ENCODE measurements around the gene MPEG1. TPM values are rescaled to one million over a fixed set of nuclear protein-coding genes. Genes with fewer than 3 reads are reported as not detected.

Gene MPEG1
- total RNA-seq, 1 experiment from 2014 or later = not detected

DNA sequence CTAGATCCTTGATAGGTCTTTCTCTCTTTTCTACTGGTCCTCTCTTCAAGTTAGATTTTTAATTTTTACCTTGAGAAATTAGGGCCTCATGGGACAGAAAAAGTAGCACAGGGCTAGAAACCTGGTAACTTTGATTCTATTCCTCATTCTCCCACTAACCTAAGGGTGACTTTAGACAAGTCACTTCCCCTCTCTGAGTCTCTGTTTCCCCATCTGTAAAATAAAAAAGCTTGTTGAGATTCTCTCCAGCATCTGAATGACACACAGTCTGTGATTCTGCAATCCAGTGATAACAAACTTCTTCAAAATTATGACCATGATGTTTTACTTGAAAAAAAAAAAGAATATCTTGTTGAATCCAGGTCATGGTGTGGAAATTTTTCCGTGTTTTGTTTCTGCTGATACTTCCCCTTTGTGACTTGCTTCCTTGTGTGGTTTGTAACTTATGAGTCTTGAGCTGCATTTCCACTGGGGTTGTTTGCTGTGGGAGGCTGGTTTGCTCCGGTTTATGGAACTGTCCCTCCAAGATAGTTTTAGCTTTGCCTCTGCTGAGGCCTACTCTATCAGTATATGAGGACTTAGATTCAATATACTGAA lies 9.8 kb upstream of the MPEG1 start:
- no peak for DNase-seq (ENCODE audit: low spot score)
- in situ Hi-C loops (cut with HindIII; ENCODE audit: low sequenced_read_pairs) = no loop called here

GRCh38 chr11:59221441-59221840 lies 8.7 kb upstream of the MPEG1 start:
- in situ Hi-C loops (cut with HindIII; ENCODE audit: low sequenced_read_pairs) = no loop called here
- DNase-seq (ENCODE audit: low spot score) = no peak

DNA sequence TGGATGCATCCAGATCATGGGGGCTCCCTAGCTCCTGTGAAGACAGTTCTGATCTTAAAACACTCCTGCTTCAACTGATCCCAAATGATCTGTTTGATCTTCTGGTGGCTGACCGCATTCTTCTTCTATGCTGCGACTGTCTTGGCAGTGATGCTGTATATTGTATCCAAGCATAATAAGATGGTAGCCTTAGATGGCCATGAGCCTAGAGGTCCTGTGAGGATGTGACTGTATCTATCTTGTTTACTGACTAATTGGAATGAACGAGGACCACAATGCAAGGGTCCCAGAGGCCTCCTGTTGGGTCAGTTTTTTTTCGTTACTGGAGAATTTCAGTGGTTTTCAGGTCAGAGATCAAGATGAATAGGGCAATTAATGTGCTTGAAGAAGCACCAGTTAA lies 7.1 kb upstream of the MPEG1 start:
- in situ Hi-C loops (cut with HindIII; ENCODE audit: low sequenced_read_pairs) = no loop called here
- DNase-seq (ENCODE audit: low spot score) = no peak

GRCh38 chr11:59218893-59219292 lies 6.2 kb upstream of the MPEG1 start:
- in situ Hi-C loops (cut with HindIII; ENCODE audit: low sequenced_read_pairs) = no loop called here
- no peak for DNase-seq (ENCODE audit: low spot score)

GRCh38 chr11:59218319-59218718 lies 5.6 kb upstream of the MPEG1 start:
- in situ Hi-C loops (cut with HindIII; ENCODE audit: low sequenced_read_pairs) = no loop called here

DNA sequence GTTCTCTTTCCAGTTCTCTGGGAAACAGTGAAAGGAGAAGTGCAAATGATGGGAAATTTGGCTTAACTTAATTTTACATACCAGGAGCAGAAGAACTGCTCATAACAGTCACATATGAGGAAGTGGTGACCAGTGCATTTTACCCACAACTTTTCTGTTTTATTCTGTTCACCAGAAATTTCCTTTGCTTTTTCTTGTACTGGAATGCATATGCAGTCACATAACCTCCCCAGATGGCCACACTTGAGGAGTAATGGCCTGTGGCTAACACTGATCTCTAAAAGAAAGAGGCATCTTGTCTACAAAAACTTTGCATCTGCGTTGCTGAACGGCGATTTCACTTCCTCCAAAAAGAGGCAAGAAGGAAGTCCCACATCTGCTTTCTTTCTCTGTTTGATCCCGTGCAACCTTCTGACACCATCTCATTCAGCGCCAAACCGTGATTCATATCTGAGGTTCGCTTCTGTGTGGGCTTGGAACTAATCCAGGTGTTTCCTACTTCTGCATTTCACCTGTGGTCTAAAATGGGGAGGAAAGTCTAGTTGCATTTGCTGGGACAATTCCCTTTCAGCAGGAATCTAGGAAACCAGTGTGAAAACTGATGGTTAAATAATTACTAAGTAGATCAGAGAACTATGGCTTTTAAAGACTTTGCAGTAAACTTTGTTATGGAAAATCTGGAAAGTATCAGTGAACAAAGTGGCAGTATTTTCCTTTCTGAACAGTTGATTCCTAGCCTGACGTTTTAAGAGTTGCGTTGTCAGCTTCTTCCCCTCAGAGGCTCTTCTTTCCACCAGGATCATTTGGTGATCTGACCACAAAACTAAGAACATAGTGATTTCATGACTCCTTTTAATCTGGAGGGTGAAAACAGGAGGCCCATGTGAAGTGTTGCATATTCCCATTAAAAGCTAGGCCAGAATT lies 4.2 kb upstream of the MPEG1 start:
- no peak for DNase-seq (ENCODE audit: low spot score)
- in situ Hi-C loops (cut with HindIII; ENCODE audit: low sequenced_read_pairs) = no loop called here

More at GRCh38 chr11:59218319-59218718, 5.6 kb upstream of the MPEG1 start:
- DNase-seq (ENCODE audit: low spot score) = no peak

GRCh38 chr11:59214141-59214893 lies 1.6 kb upstream of the MPEG1 start:
- no peak for DNase-seq (ENCODE audit: low spot score)
- in situ Hi-C loops (cut with HindIII; ENCODE audit: low sequenced_read_pairs) = no loop called here

GRCh38 chr11:59212222-59212621 lies 505 bp downstream of the MPEG1 start:
- in situ Hi-C loops (cut with HindIII; ENCODE audit: low sequenced_read_pairs) = no loop called here

DNA sequence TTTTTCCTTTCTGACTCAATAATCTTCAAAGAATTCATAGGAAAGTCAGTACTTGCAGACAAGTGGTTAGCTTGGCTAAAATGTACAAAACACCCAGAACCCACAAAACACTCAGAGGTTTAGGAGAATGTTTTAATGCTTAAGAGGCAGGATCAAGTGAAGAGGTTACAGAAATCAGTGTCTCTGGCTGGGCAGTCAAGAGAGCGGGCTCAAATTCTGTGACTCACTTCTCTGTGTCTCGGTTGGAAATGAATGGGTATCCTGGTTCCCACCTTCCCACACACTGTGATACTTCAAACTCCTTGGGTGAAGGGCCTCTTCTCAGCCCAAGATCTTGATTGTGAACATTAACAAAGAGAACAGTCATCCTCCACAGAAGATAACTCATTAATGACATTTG lies 3.8 kb downstream of the MPEG1 start:
- DNase-seq (ENCODE audit: low spot score) = no peak
- in situ Hi-C loops (cut with HindIII; ENCODE audit: low sequenced_read_pairs) = no loop called here

More at GRCh38 chr11:59212222-59212621, 505 bp downstream of the MPEG1 start:
- no peak for DNase-seq (ENCODE audit: low spot score)

DNA sequence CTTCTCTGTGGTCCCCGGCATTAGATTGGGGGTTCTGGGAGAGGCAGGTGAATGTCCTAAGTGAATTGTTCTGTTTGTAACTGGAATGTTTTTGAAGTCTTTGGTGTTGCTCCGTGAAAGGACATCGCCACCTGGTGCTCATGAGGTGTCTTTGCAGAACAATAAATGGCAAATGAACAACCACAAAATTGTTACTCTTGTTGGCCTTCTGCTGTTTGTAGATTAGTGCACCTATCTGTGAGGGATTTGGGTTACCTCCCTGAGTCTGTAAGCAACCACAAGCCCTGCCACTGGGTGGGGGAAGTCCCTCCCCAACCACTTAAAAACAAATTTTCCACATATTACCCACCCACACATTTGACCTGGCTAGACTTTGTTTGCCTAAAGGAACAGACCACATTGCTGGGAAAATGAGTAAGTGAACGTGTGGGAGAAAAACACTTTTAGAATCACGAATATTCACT lies 4.7 kb downstream of the MPEG1 start:
- in situ Hi-C loops (cut with HindIII; ENCODE audit: low sequenced_read_pairs) = no loop called here
- peak; percentile 62 for DNase-seq (ENCODE audit: low spot score)

DNA sequence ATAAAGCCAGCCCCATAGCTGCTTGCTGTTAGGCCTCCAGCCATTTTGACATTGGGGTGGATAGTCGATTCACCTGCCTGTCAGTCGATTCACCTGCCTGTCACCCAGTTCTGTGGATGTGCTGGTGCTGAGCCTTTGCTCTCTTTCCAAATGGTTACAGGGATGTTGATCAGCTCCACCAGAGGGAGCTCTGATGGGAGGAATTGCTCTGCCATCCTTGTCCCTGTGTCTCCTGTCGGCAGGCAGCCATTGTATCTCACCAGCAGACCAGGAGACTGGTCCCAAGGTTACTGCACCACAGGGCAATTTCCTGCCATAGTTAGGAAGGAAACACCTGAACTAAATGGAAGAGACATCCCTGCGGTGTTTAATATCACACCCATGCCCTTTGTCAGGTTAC lies 6.1 kb downstream of the MPEG1 start:
- DNase-seq (ENCODE audit: low spot score) = peak; percentile 33
- in situ Hi-C loops (cut with HindIII; ENCODE audit: low sequenced_read_pairs) = no loop called here

DNA sequence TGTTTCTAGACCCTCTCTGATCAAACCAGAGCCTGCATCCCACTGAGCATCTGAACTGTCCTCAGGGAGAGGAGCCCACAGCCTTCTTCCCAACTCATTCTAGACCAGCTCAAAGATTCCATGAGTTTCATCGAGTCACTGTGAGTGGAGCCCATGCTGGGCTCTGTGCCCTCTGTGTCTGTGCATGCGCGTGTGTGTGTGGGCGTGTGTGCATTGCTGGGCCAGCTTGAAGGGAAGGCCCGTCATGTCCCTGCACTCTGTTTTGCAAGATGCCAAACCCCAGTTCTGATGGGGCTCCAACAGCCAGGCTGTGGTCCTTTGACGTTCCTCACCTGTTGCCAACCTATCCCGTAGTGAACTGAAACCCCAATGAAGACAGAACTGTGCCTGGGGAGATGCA lies 7.1 kb downstream of the MPEG1 start:
- no peak for DNase-seq (ENCODE audit: low spot score)
- in situ Hi-C loops (cut with HindIII; ENCODE audit: low sequenced_read_pairs) = no loop called here

DNA sequence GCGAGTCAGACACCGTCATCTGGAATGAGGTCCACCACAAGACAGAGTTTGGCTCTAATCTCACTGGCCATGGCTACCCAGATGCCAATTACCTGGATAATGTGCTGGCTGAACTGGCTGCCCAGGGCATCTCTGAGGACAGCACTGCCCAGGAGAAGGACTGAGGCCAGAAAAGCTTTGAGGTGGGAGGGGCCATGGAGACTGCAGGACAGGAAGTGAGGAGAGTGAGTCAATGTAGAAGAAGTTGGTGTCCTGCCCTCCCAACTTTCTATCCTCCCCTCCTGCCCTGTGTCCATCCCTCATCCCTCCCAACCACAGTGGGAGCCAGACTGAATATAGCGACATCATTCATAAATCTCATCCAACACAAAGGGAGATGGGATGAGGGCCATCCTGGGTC lies 8.0 kb downstream of the MPEG1 start:
- no peak for DNase-seq (ENCODE audit: low spot score)
- in situ Hi-C loops (cut with HindIII; ENCODE audit: low sequenced_read_pairs) = no loop called here

- no peak for DNase-seq (ENCODE audit: low spot score)
- in situ Hi-C loops (cut with HindIII; ENCODE audit: low sequenced_read_pairs) = no loop called here
Measured at GRCh38 chr11:59201353-59201752, 11.4 kb downstream of the MPEG1 start.

- in situ Hi-C loops (cut with HindIII; ENCODE audit: low sequenced_read_pairs) = no loop called here
- DNase-seq (ENCODE audit: low spot score) = peak; percentile 25
Measured at GRCh38 chr11:59200423-59200746, 12.3 kb downstream of the MPEG1 start.

DNA sequence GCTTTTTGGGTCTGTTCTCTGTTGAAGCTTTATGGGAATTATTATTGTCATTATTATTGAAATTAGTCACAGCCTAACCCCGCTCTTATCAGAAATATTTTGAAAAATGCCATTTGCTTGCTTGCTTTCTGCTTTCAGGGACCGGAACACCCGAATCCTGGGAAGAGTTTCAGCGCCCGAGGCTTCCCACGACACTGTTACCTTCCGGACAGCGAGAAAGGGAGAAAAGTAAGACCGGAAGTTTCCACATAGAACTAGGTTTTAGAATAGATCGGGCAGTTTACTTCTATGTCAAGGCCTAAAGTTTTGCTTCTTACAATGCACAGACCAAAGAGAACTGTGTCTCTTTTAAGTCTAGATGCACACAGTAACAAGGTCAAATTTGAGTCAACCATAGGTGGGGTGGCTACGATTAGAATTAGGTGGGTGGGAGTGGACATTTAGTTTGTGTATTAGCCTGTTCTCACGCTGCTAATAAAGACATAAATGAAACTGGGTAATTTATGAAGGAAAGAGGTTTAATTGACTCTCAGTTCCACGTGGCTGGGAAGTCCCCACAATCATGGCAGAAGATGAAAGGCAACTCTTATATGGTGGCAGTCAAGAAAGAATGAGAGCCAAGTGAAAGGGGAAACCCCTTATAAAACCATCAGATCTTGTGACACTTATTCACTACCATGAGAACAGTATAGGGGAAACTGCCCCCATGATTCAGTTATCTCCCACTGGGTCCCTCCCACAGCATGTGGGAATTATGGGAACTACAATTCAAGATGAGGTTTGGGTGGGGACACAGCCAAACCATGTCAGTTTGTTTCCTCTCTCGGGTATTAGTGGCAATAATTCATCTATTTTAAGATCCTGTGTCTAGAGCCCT lies 12.9 kb downstream of the MPEG1 start:
- DNase-seq (ENCODE audit: low spot score) = no peak
- in situ Hi-C loops (cut with HindIII; ENCODE audit: low sequenced_read_pairs) = no loop called here

- DNase-seq (ENCODE audit: low spot score) = no peak
- in situ Hi-C loops (cut with HindIII; ENCODE audit: low sequenced_read_pairs) = no loop called here
Measured at GRCh38 chr11:59198726-59199125, 14.0 kb downstream of the MPEG1 start.

GRCh38 chr11:59197991-59198390 lies 14.7 kb downstream of the MPEG1 start:
- in situ Hi-C loops (cut with HindIII; ENCODE audit: low sequenced_read_pairs) = no loop called here
- peak; percentile 46 for DNase-seq (ENCODE audit: low spot score)

DNA sequence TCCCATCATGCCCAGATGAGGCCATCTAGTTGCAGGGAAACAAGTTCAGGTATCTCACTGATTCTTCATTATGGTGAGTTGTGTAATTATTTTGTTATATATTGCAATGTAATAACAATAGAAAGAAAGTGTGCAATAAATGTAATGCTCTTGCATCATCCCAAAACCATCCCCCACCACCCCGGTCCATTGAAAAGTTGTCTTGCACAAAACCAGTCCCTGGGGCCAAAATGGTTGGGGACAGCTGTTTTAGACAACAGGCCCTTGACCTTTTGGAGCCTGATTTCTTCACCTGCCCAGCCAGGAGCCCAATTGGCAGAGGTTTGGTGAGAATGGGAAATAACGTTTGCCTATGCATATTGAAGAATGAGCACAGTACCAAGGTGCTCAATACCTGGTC lies 15.9 kb downstream of the MPEG1 start:
- no peak for DNase-seq (ENCODE audit: low spot score)
- in situ Hi-C loops (cut with HindIII; ENCODE audit: low sequenced_read_pairs) = no loop called here
